DOHH2 (cell line): Measurements from ENCODE around the gene NR1H3.

Experiments used
- H3F3A ChIP-seq: fragments of 200-600 bp; sonication (generic), shearing (Covaris generic); 2 replicates; pipeline ENCODE4 v1.6.0; 2016; ENCODE audit warnings: antibody characterized with exemption, mild to moderate bottlenecking; ENCODE audit not compliant: control insufficient read depth, insufficient read depth
- H3K27ac ChIP-seq: fragments of 200-600 bp; sonication (generic); 2 replicates; pipeline ENCODE4 v1.5.1; 2014; ENCODE audit warnings: low read depth, mild to moderate bottlenecking, low read length, moderate library complexity
- H3K27me3 ChIP-seq: fragments of 200-600 bp; sonication (generic); 2 replicates; pipeline ENCODE4 v1.6.1; 2014; ENCODE audit warnings: mild to moderate bottlenecking, low read length, mixed read lengths; ENCODE audit not compliant: control insufficient read depth
- H3K36me3 ChIP-seq: fragments of 200-600 bp; sonication (generic); 2 replicates; pipeline ENCODE4 v1.6.1; 2014; ENCODE audit warnings: mild to moderate bottlenecking, low read length, moderate library complexity, mixed read lengths; ENCODE audit not compliant: control insufficient read depth
- H3K4me1 ChIP-seq: fragments of 200-600 bp; sonication (generic); 2 replicates; pipeline ENCODE4 v1.6.1; 2014; ENCODE audit warnings: mild to moderate bottlenecking, low read length, mixed read lengths; ENCODE audit not compliant: control insufficient read depth
- H3K4me2 ChIP-seq: fragments of 200-600 bp; sonication (generic); 2 replicates; pipeline ENCODE4 v1.6.0; 2014; ENCODE audit warnings: mild to moderate bottlenecking, low read length, moderate library complexity
- H3K4me3 ChIP-seq: fragments of 200-600 bp; sonication (generic); 2 replicates; pipeline ENCODE4 v1.5.1; 2014; ENCODE audit warnings: mild to moderate bottlenecking, low read length, mixed read lengths
- H3K79me2 ChIP-seq: fragments of 200-600 bp; sonication (generic); 2 replicates; pipeline ENCODE4 v1.6.1; 2014; ENCODE audit warnings: mild to moderate bottlenecking, low read length, mixed read lengths; ENCODE audit not compliant: control insufficient read depth
- H3K9me2 ChIP-seq: fragments of 200-600 bp; sonication (generic); replicated peaks from 2 replicates; pipeline ENCODE4 v1.6.1; 2014; ENCODE audit warnings: mild to moderate bottlenecking, low read length, mixed read lengths; ENCODE audit not compliant: control insufficient read depth
- H3K9me3 ChIP-seq: fragments of 200-600 bp; sonication (generic); 2 replicates; pipeline ENCODE4 v1.6.1; 2014; ENCODE audit warnings: antibody characterized with exemption, low read length, mixed read lengths; ENCODE audit not compliant: control insufficient read depth, insufficient read depth
- H4K20me1 ChIP-seq: fragments of 200-600 bp; sonication (generic); 2 replicates; pipeline ENCODE4 v1.6.0; 2014; ENCODE audit warnings: low read depth, mild to moderate bottlenecking, antibody characterized with exemption, low read length, moderate library complexity; ENCODE audit not compliant: control insufficient read depth, insufficient read depth
- EZH2phosphoT487 ChIP-seq: fragments of 200-600 bp; sonication (generic); IDR thresholded peaks from 2 replicates; pipeline ENCODE4 v1.6.1; 2017; ENCODE audit warnings: borderline replicate concordance, mild to moderate bottlenecking, antibody characterized with exemption, low read length, moderate library complexity, mixed read lengths
- TF ChIP-seq, protein P1 (sequence below): fragments of 200-600 bp; sonication (generic); IDR thresholded peaks from one replicate; pipeline ENCODE4 v1.5.1; 2014; ENCODE audit warnings: antibody characterized with exemption, mild to moderate bottlenecking, low read depth, low read length; ENCODE audit not compliant: poor library complexity, severe bottlenecking

Gene NR1H3

DNA sequence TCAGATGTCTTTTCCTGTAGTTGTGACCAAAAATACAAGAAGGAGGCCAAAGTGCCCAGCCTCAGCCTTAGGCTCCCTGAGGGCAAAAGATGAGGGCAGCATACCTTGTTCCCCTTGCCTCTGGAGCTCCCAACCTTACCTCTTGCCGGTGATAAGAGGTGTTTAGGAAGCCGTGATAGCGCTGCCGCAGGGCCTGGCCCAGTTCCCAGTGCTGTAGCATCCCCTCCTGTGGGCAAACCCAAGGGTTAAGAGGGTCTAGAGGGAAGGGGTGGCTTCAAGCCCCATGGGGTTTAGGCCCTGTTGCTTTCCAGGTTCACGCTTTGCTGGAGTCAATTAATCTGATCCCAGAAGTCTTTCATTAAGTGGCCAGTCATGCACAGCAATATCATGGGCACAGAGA lies 10.3 kb upstream of the NR1H3 start:
- Histone ChIP-seq H3K79me2 (peaks cover 30% of the 10 kb centered on the region), H3K4me3 (peak overlapping the region; percentile 95), H3K4me1 (peaks cover 19% of the 10 kb centered on the region), H3K27me3 (no peaks in the 10 kb centered on the region), H3K9me2 (no peaks in the 10 kb centered on the region), H3K4me2 (peak overlapping the region; percentile 81), H3F3A (peaks cover 4% of the 10 kb centered on the region; the same call in 1 of the 2 replicates), H3K9me3 (no peaks in the 10 kb centered on the region), H3K27ac (no peak overlapping the region), H3K36me3 (peaks cover 25% of the 10 kb centered on the region), H4K20me1 (no peaks in the 10 kb centered on the region)
- TF ChIP-seq, protein P1, sequence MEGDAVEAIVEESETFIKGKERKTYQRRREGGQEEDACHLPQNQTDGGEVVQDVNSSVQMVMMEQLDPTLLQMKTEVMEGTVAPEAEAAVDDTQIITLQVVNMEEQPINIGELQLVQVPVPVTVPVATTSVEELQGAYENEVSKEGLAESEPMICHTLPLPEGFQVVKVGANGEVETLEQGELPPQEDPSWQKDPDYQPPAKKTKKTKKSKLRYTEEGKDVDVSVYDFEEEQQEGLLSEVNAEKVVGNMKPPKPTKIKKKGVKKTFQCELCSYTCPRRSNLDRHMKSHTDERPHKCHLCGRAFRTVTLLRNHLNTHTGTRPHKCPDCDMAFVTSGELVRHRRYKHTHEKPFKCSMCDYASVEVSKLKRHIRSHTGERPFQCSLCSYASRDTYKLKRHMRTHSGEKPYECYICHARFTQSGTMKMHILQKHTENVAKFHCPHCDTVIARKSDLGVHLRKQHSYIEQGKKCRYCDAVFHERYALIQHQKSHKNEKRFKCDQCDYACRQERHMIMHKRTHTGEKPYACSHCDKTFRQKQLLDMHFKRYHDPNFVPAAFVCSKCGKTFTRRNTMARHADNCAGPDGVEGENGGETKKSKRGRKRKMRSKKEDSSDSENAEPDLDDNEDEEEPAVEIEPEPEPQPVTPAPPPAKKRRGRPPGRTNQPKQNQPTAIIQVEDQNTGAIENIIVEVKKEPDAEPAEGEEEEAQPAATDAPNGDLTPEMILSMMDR, result no peak
- TF ChIP-seq EZH2phosphoT487, result no peak

GRCh38 chr11:47248304-47248663 lies 9.5 kb upstream of the NR1H3 start:
- no peak for TF ChIP-seq EZH2phosphoT487
- TF ChIP-seq, protein P1, result no peak

DNA sequence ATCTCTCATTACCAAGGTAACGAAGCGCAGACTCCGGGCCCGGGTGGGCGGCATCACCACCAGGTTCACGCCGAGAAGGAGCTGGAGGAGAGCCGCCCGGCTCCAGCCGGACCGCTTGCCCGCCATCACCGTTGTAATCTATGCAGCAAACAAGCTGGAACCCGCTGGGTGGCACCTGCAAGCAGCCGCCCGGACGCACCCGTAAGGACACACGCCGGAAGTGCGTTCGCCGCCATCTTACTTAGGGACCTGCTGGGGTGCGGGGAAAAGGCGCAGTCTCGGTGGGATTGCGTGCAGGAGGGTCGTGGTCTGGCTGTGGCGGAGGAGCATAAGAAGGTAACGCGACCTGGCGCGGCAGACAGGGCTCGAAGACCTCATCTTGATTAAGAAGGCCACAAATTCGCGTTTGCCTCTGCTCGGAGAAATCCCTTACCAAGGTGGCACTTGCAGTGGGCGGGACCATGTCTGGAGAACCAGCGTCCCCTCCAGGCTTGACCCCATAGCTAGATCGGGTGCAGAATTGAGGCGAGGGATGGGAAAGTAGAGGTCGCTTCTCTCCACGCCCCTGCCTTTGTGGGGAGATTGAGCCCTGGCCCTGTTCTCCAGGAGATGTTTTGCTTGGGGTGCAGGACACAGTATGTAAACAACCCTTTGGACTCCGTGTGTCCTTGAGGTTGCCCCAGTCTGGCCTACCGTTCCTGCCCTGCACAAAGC lies 9.0 kb upstream of the NR1H3 start, which contains the start of gene ACP2:
ACP2 (minus strand) TSS at position 151 of the 714 bp plus-strand sequence; CDS start at position 126, 25 bp downstream.
- Histone ChIP-seq H4K20me1 (no peaks in the 10 kb centered on the region), H3K27me3 (no peaks in the 10 kb centered on the region), H3K4me2 (peak within 1 kb of the TSS; percentile 81), H3K4me3 (peak within 1 kb of the TSS; percentile 95), H3K4me1 (peaks cover 19% of the 10 kb centered on the region), H3F3A (peaks cover 4% of the 10 kb centered on the region; the same call in 1 of the 2 replicates), H3K27ac (peak within 1 kb of the TSS; percentile 45), H3K36me3 (peaks cover 19% of the 10 kb centered on the region), H3K79me2 (peaks cover 30% of the 10 kb centered on the region), H3K9me2 (no peaks in the 10 kb centered on the region), H3K9me3 (no peaks in the 10 kb centered on the region)
- no peak for TF ChIP-seq EZH2phosphoT487
- TF ChIP-seq, protein P1, result peak; percentile 66

More at GRCh38 chr11:47248304-47248663, 9.5 kb upstream of the NR1H3 start:
- Histone ChIP-seq H3K4me3 (peak overlapping the region; percentile 95), H3K79me2 (peaks cover 30% of the 10 kb centered on the region), H3K27ac (peak overlapping the region; percentile 45), H3K4me1 (peaks cover 19% of the 10 kb centered on the region), H4K20me1 (no peaks in the 10 kb centered on the region), H3K4me2 (peak overlapping the region; percentile 81), H3K9me3 (no peaks in the 10 kb centered on the region), H3K9me2 (no peaks in the 10 kb centered on the region), H3K36me3 (peaks cover 21% of the 10 kb centered on the region), H3F3A (peaks cover 4% of the 10 kb centered on the region; the same call in 1 of the 2 replicates), H3K27me3 (no peaks in the 10 kb centered on the region)
